A549 treated with RU486 at 1 μM for 4 hours (cell line): ENCODE results near the gene BMAL2. TPM values are rescaled to one million over a fixed set of nuclear protein-coding genes. Genes with fewer than 3 reads are reported as not detected.

ENCODE experiments used
- total RNA-seq: library from RNA; stranded (reverse); fragments of 200-300 nt; extraction: Qiagen RNA extraction; gene quantifications from 5 replicates; pipeline ENCODE4 v1.2.3, GENCODE V29; 2022; ENCODE audit warnings: low read depth

Gene BMAL2, protein sequence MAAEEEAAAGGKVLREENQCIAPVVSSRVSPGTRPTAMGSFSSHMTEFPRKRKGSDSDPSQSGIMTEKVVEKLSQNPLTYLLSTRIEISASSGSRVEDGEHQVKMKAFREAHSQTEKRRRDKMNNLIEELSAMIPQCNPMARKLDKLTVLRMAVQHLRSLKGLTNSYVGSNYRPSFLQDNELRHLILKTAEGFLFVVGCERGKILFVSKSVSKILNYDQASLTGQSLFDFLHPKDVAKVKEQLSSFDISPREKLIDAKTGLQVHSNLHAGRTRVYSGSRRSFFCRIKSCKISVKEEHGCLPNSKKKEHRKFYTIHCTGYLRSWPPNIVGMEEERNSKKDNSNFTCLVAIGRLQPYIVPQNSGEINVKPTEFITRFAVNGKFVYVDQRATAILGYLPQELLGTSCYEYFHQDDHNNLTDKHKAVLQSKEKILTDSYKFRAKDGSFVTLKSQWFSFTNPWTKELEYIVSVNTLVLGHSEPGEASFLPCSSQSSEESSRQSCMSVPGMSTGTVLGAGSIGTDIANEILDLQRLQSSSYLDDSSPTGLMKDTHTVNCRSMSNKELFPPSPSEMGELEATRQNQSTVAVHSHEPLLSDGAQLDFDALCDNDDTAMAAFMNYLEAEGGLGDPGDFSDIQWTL
- total RNA-seq: 13.0 to 26.9 TPM (median 22.6 TPM) in 5 replicates

DNA sequence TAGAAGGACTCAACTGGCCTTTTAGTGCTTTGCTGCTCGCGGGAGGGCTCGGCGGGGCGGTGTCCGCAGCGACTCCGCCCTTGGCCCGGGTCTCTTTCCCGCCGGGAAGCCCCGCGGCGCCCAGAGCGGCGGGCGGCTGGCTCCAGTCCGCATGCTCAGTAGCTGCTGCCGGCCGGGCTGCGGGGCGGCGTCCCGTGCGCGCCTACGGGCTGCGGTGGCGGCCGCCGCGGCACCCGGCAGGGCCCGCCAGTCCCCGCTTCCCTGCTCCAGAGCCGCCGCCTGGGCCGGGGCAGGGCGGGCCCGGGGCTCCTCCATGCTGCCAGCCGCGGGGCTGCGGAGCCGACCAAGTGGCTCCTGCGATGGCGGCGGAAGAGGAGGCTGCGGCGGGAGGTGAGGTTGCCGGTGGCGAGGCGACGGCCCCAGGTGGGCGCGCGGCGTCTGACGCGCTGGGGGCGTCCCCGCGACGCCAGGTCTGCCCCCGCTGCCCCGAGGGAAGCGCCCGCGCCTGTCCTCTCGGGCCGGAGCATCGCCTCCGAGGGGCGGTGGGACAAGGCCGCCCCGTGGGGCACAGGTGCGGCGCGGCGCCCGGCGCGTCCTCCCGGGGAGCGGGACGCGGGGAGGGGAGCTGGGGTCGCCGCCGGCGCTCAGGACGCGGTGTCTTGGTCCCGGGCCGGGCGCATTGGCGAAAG, at the start of gene BMAL2:
Gene BMAL2 (plus strand): TSS at position 123 of the 689 bp plus-strand sequence. CDS start 237 bp downstream, at position 360.

Other genes with a start within 250 kb of the BMAL2 start
- gene STK38L, start 88.5 kb upstream of the BMAL2 start, total RNA-seq: 9.8 to 17.0 TPM (median 13.6 TPM) in 5 replicates
- 0.21 TPM in 1 of 5 replicates, not detected in the others for gene SMCO2, start 113.9 kb downstream of the BMAL2 start, total RNA-seq
- 16.0 to 32.5 TPM (median 26.5 TPM) in 5 replicates for gene PPFIBP1, start 191.4 kb downstream of the BMAL2 start, total RNA-seq